BE2C (cell line): ENCODE data around the gene RHOJ.
A peak's percentile ranks its signal among the peaks of the same experiment; 100 is the strongest.
"Not testable (repeated sequence)": the region's sequence is repeated elsewhere in the genome, so short reads cannot be mapped to it uniquely, and the experiment has no call there.

Experiments used
- DNase-seq: peaks from one replicate; pipeline ENCODE4 v3.0.0-alpha.2; 2020
- H3K27me3 ChIP-seq: fragments of 250-450 bp; sonication (Bioruptor Pico); 2 replicates; pipeline ENCODE4 v1.5.1; 2020; ENCODE audit warnings: mild to moderate bottlenecking
- H3K36me3 ChIP-seq: fragments of 250-450 bp; sonication (Bioruptor Pico); 2 replicates; pipeline ENCODE4 v1.5.1; 2020; ENCODE audit warnings: mild to moderate bottlenecking
- H3K4me1 ChIP-seq: fragments of 250-450 bp; sonication (Bioruptor Pico); 2 replicates; pipeline ENCODE4 v1.5.1; 2020
- H3K4me3 ChIP-seq: 2 replicates; pipeline ENCODE4 v1.5.1; 2011; ENCODE audit warnings: low read depth, low read length
- H3K9me3 ChIP-seq: fragments of 250-450 bp; sonication (Bioruptor Pico); 2 replicates; pipeline ENCODE4 v1.5.1; 2020
- TF ChIP-seq, protein P1 (sequence below): IDR thresholded peaks from 2 replicates; pipeline ENCODE4 v1.5.1; 2012; ENCODE audit warnings: mild to moderate bottlenecking, low read depth, low read length

RHOJ gene

DNA sequence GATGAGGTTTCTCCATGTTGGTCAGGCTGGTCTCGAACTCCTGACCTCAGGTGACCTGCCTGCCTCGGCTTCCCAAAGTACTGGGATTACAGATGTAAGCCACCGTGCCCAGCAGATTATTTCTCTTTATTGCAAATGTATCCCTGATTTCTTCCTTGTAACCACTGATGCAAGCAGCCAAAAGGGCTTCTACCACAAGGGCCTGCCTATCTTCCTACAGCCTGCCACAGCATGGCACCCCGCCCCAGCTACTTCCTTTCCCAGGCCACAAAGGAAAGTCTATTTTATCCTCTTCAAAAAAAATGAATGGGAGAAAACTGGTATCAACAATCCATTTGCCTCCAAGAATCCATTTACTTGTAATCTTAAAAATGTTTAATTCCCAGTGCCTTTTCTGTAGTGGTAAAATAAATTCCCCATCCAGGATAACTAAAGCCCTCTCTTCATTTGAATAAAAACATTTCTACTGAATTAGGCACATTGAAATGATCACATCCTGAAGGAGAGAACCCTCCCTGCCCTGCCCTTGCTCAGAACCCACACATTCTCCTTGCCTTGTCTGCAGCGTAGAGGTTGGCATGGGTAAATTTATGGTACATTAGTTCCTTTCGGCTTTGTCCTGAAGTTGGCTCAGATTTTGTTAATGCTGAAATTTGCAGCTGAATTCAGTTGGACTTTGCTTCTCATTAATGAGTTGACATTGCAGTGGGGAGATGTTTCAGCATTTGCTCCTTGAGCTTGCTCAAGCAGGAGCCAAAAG is 95.3 kb downstream of the RHOJ start:
- Histone ChIP-seq H3K9me3 (no peaks in the 10 kb centered on the region), H3K27me3 (peaks cover 17% of the 10 kb centered on the region), H3K4me1 (no peaks in the 10 kb centered on the region), H3K36me3 (no peaks in the 10 kb centered on the region), H3K4me3 (no peak overlapping the region)
- DNase-seq = no peak
- TF ChIP-seq, protein P1, sequence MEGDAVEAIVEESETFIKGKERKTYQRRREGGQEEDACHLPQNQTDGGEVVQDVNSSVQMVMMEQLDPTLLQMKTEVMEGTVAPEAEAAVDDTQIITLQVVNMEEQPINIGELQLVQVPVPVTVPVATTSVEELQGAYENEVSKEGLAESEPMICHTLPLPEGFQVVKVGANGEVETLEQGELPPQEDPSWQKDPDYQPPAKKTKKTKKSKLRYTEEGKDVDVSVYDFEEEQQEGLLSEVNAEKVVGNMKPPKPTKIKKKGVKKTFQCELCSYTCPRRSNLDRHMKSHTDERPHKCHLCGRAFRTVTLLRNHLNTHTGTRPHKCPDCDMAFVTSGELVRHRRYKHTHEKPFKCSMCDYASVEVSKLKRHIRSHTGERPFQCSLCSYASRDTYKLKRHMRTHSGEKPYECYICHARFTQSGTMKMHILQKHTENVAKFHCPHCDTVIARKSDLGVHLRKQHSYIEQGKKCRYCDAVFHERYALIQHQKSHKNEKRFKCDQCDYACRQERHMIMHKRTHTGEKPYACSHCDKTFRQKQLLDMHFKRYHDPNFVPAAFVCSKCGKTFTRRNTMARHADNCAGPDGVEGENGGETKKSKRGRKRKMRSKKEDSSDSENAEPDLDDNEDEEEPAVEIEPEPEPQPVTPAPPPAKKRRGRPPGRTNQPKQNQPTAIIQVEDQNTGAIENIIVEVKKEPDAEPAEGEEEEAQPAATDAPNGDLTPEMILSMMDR = no peak

DNA sequence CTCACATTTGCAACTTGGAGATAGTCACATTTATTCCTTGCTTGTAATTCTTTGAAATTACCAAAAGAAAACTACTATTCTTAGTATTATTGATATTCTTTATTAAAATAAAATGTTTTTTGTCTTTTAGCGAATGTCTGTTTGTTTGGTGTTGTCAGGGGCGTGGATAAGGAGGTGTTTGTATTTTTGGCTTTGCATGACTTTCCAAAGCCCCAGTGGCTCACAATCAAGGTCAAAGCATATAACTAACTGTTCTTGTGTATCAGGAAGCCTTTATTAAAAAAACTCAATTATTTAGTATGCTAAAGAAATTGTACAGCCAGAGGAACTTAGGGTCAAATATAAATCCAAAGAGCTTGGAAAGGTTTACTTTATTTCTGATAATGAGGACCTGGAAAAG is 96.6 kb downstream of the RHOJ start:
- TF ChIP-seq, protein P1 = no peak
- Histone ChIP-seq H3K4me3 (no peak overlapping the region), H3K4me1 (no peaks in the 10 kb centered on the region), H3K27me3 (peaks cover 8% of the 10 kb centered on the region; the same call in 1 of the 2 replicates), H3K36me3 (no peaks in the 10 kb centered on the region), H3K9me3 (no peaks in the 10 kb centered on the region)
- DNase-seq = no peak

DNA sequence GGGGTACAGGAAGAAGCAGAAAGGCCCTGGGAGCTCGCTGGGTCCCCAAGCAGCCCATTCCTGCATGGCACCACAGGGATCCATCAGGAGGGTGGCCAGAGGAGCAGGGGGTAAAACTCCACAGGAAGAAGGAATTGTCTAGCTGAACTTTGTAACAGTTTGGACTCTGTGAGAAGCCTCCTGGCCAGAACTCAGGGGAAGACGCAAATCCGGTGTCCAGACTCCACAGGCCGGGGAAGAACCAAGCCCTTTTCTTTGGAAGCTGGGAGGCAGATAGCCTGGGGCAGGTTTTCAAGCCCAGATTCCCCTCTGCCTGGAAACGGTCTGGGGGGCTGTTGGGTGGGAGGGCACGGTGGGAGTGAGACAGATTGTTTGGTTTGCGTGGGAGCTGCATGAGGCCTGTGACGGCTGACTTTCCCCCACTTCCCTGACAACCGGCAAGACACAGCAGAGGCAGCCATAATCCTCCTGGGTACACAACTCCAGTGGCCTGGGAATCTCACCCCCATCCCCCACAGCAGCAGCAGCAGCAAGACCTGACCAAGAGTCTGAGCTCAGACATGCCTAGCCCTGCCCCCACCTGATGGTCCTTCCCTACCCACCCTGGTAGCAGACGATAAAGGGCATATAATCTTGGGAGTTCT is 97.8 kb downstream of the RHOJ start:
- Histone ChIP-seq H3K27me3 (peaks cover 8% of the 10 kb centered on the region; the same call in 1 of the 2 replicates), H3K9me3 (no peaks in the 10 kb centered on the region), H3K36me3 (no peaks in the 10 kb centered on the region), H3K4me1 (no peaks in the 10 kb centered on the region), H3K4me3 (no peak overlapping the region)
- DNase-seq = no peak
- TF ChIP-seq, protein P1 = no peak

DNA sequence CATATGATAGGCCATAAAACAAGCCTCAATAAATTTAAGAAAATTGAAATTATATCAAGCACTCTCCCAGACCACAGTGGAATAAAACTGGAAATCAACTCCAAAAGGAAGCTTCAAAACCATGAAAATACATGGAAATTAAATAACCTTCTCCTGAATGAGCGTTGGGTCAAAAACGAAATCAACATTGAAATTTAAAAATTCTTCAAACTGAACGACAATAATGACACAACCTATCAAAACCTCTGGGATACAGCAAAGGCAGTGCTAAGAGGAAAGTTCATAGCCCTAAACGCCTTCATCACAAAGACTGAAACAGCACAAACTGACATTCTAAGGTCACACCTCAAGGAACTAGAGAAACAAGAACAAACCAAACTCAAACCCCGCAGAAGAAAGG is 100.2 kb downstream of the RHOJ start:
- not testable (repeated sequence) for H3K4me1 ChIP-seq, H3K9me3 ChIP-seq, H3K27me3 ChIP-seq, H3K4me3 ChIP-seq, DNase-seq, H3K36me3 ChIP-seq

DNA sequence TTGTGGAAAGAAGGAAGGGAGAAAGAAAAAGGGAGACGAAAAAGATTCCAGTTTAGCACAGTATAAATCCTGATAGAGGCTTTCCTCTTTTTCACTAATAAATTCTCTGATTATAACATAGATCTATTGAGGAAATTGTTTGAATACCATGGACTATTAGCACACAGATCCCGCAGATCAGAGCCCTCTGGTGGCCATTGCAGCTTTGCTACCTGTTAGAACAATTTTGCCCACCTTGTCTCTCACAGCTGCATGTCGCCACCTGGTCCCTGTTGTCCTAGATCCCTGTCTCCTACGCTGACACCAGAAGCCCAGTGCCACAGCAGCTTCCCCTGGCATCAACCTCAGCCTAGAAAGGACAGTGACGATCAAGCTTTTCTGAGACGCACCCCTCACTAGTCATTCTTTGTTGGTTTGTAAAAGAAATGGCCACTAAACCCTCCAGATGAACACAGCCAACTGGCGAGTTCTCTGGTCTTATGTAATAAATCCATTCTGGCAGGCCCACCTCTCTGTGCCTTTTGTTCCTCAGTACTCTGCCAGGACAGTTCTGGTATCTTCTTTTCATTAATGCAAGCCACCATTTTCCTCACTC is 104.6 kb downstream of the RHOJ start:
- peak; percentile 30 for DNase-seq
- Histone ChIP-seq H3K36me3 (no peaks in the 10 kb centered on the region), H3K4me1 (no peaks in the 10 kb centered on the region), H3K9me3 (no peaks in the 10 kb centered on the region), H3K4me3 (no peak overlapping the region), H3K27me3 (peaks cover 6% of the 10 kb centered on the region; the same call in 1 of the 2 replicates)
- TF ChIP-seq, protein P1 = peak; percentile 77

DNA sequence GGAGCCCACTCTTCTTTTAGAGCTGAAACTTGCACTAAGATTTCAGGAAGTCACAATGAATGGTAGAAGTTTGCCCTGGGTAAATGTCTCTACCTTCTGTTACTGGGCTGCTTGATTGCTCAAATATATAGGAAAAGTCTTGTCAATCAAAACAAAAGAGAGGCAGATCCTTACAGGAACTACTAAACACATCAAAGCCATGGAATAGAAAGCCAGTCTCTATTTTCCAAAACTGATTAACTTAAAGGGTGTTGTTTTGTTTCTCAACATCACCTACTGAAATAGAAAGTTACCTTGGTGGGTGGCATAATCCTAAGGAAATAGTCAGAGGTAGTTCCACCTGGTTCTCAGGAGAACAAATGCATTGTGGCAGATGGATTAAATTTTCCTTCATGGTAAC is 114.6 kb downstream of the RHOJ start, which contains the start of gene GPHB5:
Gene GPHB5 (minus strand): TSS at position 101 of the 400 bp plus-strand sequence. CDS start 1,086 bp downstream, outside the sequence.
- Histone ChIP-seq H3K36me3 (no peaks in the 10 kb centered on the region), H3K27me3 (peaks cover 27% of the 10 kb centered on the region), H3K4me1 (no peaks in the 10 kb centered on the region), H3K9me3 (no peaks in the 10 kb centered on the region), H3K4me3 (no peak within 1 kb of the TSS)
- TF ChIP-seq, protein P1 = no peak
- DNase-seq = no peak
